ENCODE results near the gene DYNC2LI1.

DNA sequence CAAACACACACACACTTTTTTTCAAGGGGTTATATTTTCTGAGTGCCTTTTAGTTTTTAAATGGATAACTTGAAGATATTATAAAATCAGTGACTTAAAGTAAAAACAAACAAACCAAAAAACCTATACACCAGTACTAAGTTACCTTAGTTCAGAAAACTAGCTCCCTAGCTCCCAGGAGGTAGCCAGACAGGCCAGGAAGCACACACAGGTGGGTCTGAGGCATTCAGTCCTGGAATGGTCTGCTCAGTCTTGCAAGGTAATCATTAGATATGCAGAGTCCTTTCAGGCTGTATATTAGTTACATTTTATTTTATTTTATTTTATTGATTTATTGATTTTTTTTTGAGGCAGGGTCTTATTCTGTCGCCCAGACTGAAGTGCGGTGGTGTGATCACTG lies 10.7 kb upstream of the DYNC2LI1 start:
- TF ChIP-seq, protein P1, sequence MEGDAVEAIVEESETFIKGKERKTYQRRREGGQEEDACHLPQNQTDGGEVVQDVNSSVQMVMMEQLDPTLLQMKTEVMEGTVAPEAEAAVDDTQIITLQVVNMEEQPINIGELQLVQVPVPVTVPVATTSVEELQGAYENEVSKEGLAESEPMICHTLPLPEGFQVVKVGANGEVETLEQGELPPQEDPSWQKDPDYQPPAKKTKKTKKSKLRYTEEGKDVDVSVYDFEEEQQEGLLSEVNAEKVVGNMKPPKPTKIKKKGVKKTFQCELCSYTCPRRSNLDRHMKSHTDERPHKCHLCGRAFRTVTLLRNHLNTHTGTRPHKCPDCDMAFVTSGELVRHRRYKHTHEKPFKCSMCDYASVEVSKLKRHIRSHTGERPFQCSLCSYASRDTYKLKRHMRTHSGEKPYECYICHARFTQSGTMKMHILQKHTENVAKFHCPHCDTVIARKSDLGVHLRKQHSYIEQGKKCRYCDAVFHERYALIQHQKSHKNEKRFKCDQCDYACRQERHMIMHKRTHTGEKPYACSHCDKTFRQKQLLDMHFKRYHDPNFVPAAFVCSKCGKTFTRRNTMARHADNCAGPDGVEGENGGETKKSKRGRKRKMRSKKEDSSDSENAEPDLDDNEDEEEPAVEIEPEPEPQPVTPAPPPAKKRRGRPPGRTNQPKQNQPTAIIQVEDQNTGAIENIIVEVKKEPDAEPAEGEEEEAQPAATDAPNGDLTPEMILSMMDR (IDR thresholded peaks at IDR 0.05), result no peak
- no peak for TF ChIP-seq POLR2A (IDR thresholded peaks at IDR 0.05)
